ENCODE measurements around the gene FAT4.
A peak's percentile ranks its signal among the peaks of the same experiment; 100 is the strongest.

- peak; percentile 68 for TF ChIP-seq CTCF (IDR thresholded peaks at IDR 0.05; ENCODE audit: low read depth, low read length)
- no peak for TF ChIP-seq EZH2phosphoT487 (IDR thresholded peaks at IDR 0.05; ENCODE audit: low read depth)
Measured at GRCh38 chr4:125283707-125284279, 31.0 kb upstream of the FAT4 start.
